Smooth muscle cell of bladder (primary cell): ENCODE results near the gene OR5M8. TPM values are rescaled to one million over a fixed set of nuclear protein-coding genes. Genes with fewer than 3 reads are reported as not detected.

Experiments
- total RNA-seq: library from RNA; depleted of rRNA; stranded (reverse); fragments of >200 nt; gene quantifications from 2 replicates; pipeline ENCODE4 v1.2.3, GENCODE V29; 2014

The OR5M8 gene
- total RNA-seq = not detected in 2 replicates

GRCh38 chr11:56491270-56491669, at the start of gene OR5M8:
Gene OR5M8 (minus strand): TSS chr11:56491370. CDS start chr11:56491370, 0 bp downstream.

DNA sequence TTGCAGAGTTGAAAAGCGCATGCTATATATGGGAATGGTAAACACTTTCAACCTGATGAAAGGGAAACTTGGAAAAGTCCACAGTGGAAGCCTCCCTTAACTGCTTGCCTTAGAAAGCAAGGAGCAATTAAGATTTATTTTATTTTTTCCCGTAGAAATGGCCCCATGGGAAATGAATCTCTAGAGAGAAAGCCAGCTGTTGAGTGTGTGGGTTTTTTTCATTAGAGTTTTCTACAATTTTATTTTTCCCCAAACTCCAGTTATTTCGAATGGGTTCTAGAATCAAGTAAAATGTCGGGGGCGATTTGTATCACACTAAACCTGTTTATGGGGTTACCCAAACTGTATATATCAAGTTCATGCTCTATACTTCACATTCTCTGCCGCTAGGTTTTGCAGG, 17.9 kb downstream of the OR5M8 start, which contains the start of gene OR5M3:
OR5M3 (minus strand) TSS at position 101 of the 400 bp plus-strand sequence. CDS start 2,855 bp downstream, outside the sequence.

Other genes starting within 250 kb of the OR5M8 start
- gene OR5T3, start 239.1 kb downstream of the OR5M8 start, total RNA-seq = not detected in 2 replicates
- gene OR5T1, start 217.2 kb downstream of the OR5M8 start, total RNA-seq = not detected in 2 replicates
- gene OR8H1, start 199.1 kb downstream of the OR5M8 start, total RNA-seq = 0.14 TPM in 1 of 2 replicates, not detected in the other
- not detected in 2 replicates for gene OR8K3, start 176.2 kb downstream of the OR5M8 start, total RNA-seq
- not detected in 2 replicates for gene OR8K1, start 145.3 kb downstream of the OR5M8 start, total RNA-seq
- not detected in 2 replicates for gene OR8J1, start 137.1 kb downstream of the OR5M8 start, total RNA-seq
- gene OR8U1, start 115.7 kb downstream of the OR5M8 start, total RNA-seq = not detected in 2 replicates
- gene OR5AL1, start 78.7 kb downstream of the OR5M8 start, total RNA-seq = not detected in 2 replicates
- gene OR5M3, start 18.0 kb downstream of the OR5M8 start, total RNA-seq = not detected in 2 replicates
- gene OR5M11, start 51.9 kb upstream of the OR5M8 start, total RNA-seq = not detected in 2 replicates
- not detected in 2 replicates for gene OR5M10, start 86.4 kb upstream of the OR5M8 start, total RNA-seq
- gene OR5M1, start 123.5 kb upstream of the OR5M8 start, total RNA-seq = not detected in 2 replicates
- gene OR5AP2, start 151.1 kb upstream of the OR5M8 start, total RNA-seq = not detected in 2 replicates
- not detected in 2 replicates for gene OR5AR1, start 172.3 kb upstream of the OR5M8 start, total RNA-seq
- not detected in 2 replicates for gene OR9G1, start 207.7 kb upstream of the OR5M8 start, total RNA-seq